ENCODE results near the gene AKT2.

GRCh38 chr19:40198272-40198990 lies 86.7 kb downstream of the AKT2 start:
- no peak for TF ChIP-seq EZH2 (IDR thresholded peaks at IDR 0.05; ENCODE audit: borderline replicate concordance, low read depth, low read length, severe bottlenecking)
- TF ChIP-seq CTCF (IDR thresholded peaks at IDR 0.05; ENCODE audit: borderline replicate concordance, extremely low read depth, low read length, poor library complexity, severe bottlenecking) = no peak
